HG02884 (cell line): Measurements from ENCODE around the gene USP35.

ENCODE experiments used
- ATAC-seq: cut with Tn5 transposase; IDR thresholded peaks from one replicate; pipeline ENCODE4 v1.9.1; 2021; ENCODE audit warnings: mild to moderate bottlenecking, moderate library complexity; ENCODE audit not compliant: unreplicated experiment

USP35 gene, protein sequence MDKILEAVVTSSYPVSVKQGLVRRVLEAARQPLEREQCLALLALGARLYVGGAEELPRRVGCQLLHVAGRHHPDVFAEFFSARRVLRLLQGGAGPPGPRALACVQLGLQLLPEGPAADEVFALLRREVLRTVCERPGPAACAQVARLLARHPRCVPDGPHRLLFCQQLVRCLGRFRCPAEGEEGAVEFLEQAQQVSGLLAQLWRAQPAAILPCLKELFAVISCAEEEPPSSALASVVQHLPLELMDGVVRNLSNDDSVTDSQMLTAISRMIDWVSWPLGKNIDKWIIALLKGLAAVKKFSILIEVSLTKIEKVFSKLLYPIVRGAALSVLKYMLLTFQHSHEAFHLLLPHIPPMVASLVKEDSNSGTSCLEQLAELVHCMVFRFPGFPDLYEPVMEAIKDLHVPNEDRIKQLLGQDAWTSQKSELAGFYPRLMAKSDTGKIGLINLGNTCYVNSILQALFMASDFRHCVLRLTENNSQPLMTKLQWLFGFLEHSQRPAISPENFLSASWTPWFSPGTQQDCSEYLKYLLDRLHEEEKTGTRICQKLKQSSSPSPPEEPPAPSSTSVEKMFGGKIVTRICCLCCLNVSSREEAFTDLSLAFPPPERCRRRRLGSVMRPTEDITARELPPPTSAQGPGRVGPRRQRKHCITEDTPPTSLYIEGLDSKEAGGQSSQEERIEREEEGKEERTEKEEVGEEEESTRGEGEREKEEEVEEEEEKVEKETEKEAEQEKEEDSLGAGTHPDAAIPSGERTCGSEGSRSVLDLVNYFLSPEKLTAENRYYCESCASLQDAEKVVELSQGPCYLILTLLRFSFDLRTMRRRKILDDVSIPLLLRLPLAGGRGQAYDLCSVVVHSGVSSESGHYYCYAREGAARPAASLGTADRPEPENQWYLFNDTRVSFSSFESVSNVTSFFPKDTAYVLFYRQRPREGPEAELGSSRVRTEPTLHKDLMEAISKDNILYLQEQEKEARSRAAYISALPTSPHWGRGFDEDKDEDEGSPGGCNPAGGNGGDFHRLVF

GRCh38 chr11:78188286-78189173, at the start of gene USP35, which contains the start of gene KCTD21:
TSS of gene USP35 (plus strand) at chr11:78188919. CDS start at chr11:78196246, 7,327 bp downstream.
TSS of gene KCTD21 (minus strand) at chr11:78188626. CDS start at chr11:78174554, 14,072 bp downstream.
- peak; percentile 93 for ATAC-seq

GRCh38 chr11:78139422-78140391, 49.0 kb upstream of the USP35 start, which contains the start of gene ALG8:
TSS of gene ALG8 (minus strand) at chr11:78139626. CDS start at chr11:78139588, 38 bp downstream.
- peak; percentile 93 for ATAC-seq

- ATAC-seq = no peak
Observed at GRCh38 chr11:78140392-78141077, 48.2 kb upstream of the USP35 start.

DNA sequence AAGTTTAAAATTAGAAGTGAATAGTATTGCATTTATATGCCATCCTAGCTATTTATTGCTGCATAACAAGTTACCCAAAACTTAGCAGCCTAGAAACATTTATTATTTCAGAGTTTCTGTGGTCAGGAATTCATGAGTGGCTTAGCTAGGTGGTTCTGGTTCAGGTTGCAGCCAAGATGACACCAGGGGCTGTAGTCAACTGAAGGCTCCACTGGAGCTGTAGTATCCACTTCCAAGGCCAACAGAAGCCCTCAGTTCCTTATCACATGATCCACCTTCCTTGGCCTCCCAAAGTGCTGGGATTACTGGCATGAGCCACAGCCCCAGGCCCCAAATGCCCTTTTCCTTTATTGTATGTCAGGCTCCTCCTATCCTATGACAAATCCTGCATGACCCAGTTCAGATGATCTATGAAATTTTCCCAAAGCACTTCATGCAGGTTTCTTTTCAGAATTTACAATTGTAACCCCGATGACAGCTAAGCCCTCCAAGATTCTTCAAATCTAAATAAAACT, 43.2 kb upstream of the USP35 start:
- ATAC-seq = no peak

DNA sequence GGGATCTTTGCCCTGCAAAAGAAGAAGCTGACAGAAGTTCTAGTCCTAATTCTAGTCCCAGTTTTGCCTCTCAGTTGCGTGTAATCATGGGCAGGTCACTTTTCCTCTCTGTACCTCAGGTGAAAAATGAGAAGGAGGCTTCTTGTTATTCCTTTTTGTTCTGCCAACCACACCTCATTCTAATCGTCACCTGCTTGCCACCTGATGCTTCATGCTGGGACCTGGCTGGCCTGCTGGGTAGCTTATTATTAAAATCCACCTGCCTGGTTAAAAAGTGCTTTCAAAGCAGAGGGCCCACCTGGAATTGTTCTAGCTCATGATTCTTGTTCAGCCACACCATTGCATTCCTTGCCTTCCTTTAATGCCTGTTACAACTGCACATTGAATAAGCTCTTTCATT, 40.9 kb upstream of the USP35 start:
- no peak for ATAC-seq

GRCh38 chr11:78149646-78150045, 39.1 kb upstream of the USP35 start:
- no peak for ATAC-seq

DNA sequence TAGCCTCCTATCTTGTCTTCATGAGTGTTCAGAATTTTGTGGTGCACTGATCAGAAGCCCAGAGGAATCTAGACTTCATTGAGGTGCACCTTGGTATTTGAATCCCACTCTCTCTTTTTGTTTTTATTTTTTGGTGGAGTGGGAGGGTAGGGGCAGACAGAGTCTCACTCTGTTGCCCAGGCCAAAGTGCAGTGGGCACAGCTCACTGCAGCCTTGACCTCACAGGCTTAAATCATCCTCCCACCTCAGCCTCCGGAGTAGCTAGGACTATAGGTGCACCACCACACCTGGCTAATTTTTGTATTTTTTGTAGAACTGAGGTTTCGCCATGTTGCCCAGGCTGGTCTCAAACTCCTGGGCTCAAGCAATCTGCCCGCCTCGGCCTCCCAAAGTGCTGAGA, 38.4 kb upstream of the USP35 start:
- no peak for ATAC-seq

DNA sequence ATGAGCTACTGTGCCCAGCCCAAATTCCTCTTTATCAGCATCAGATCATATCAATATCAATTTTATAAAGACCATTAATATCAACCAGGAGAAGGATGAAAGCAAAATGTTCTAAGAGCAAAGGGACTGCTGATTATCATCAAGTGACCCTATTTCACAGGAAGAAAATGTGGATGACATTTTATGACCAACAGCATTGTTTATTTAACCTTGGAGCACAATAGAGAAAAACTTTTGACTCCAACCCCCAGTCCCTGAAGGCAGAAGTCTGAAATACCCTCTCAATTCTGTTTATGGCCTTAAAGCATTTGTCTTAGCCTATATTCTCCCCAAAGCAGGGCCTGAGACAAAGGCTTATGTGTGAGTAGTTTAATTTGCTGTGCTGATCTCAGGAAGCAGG, 38.0 kb upstream of the USP35 start:
- no peak for ATAC-seq

GRCh38 chr11:78151804-78152203, 36.9 kb upstream of the USP35 start:
- no peak for ATAC-seq

- no peak for ATAC-seq
Observed at GRCh38 chr11:78156127-78156844, 32.4 kb upstream of the USP35 start.

DNA sequence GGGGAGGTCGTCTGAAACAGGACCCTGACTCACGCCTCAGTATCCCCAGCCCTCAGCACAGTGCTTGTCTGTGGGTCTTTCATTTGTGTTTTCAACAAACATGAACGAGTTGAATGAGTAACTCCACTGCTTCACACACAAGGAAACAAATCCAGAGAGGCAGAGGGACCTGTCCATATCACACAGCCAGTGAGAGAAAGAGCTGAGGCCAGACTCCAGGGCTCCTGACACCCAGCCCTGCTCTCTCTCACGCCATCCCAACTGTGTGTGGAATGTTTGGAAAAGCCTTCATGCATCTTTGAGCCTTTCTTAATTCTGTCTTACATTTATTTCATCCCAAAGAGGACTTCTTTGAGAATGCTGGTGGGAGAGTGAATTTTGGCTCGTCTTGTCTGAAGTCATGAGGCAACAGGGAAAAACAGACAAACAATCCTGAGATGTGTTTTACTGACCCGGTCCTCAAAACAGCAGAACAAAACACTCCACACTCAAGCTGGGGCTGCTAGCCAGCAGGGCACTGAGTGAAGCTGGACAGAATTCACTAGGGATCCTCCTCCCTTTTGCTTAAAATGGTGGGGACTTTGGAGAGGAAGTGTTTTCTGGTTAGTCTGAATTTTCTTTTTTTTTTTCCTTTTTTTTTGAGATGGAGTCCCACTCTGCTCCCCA, 29.6 kb upstream of the USP35 start:
- no peak for ATAC-seq

DNA sequence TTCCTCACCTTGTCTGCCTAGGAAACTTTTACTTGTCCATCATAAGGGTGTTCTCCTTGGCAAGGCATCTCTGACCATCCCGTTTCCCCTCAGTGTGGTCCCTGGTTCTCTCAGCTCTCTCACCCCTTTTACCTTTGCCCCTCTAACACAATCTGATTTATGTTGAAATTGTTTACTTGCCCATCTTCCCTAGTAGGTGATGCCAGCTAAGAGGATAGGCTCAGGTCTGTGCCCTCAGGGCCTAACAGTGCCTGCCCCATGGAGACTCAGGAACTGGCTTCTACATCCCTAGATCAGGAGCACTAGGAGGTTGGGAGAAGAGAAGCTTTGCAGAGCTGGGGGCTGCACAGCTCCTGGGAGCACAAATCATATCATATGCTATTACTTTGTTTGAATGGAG, 28.2 kb upstream of the USP35 start:
- ATAC-seq = no peak

- ATAC-seq = no peak
Observed at GRCh38 chr11:78161346-78161745, 27.4 kb upstream of the USP35 start.

- ATAC-seq = no peak
Observed at GRCh38 chr11:78161962-78162371, 26.8 kb upstream of the USP35 start.

- ATAC-seq = no peak
Observed at GRCh38 chr11:78163828-78164227, 24.9 kb upstream of the USP35 start.

GRCh38 chr11:78164471-78164870, 24.2 kb upstream of the USP35 start:
- no peak for ATAC-seq

- ATAC-seq = no peak
Observed at GRCh38 chr11:78166855-78167469, 21.8 kb upstream of the USP35 start.
